ENCODE results near the gene MFRP.

Gene MFRP

GRCh38 chr11:119338318-119338890 lies 8.1 kb downstream of the MFRP start:
- Histone ChIP-seq H3K27ac (no peak overlapping the region), H3K4me3 (ENCODE audit: low read depth in 1 of 2, low read length in 1 of 2) (no peak overlapping the region), H3K27me3 (peaks cover 52% of the 10 kb centered on the region), H3K9me3 (no peaks in the 10 kb centered on the region), H3K4me1 (ENCODE audit: control insufficient read depth in 1 of 2, insufficient read depth in 1 of 2, low read depth in 1 of 2, low read length in 1 of 2) (peaks cover 31 to 40% of the 10 kb centered on the region in 2 experiments), H3K36me3 (no peaks in the 10 kb centered on the region)
- peak; percentile 82 for TF ChIP-seq CTCF (IDR thresholded peaks at IDR 0.05)

- no peak overlapping the region for H3K4me3 ChIP-seq (ENCODE audit: low read depth in 1 of 2, low read length in 1 of 2)
- H3K9me3 ChIP-seq: no peaks in the 10 kb centered on the region
- peaks cover 38 to 44% of the 10 kb centered on the region in 2 experiments for H3K4me1 ChIP-seq (ENCODE audit: control insufficient read depth in 1 of 2, insufficient read depth in 1 of 2, low read depth in 1 of 2, low read length in 1 of 2)
- no peak for TF ChIP-seq CTCF (IDR thresholded peaks at IDR 0.05)
- peaks cover 45% of the 10 kb centered on the region for H3K27me3 ChIP-seq
- H3K27ac ChIP-seq: no peak overlapping the region
- H3K36me3 ChIP-seq: no peaks in the 10 kb centered on the region
These were observed 8.8 kb downstream of the MFRP start for GRCh38 chr11:119337581-119338317.

- no peak overlapping the region for H3K27ac ChIP-seq
- H3K27me3 ChIP-seq: peaks cover 37% of the 10 kb centered on the region
- no peak for TF ChIP-seq CTCF (IDR thresholded peaks at IDR 0.05)
- H3K9me3 ChIP-seq: no peaks in the 10 kb centered on the region
- no peaks in the 10 kb centered on the region for H3K36me3 ChIP-seq
- peaks cover 39 to 44% of the 10 kb centered on the region in 2 experiments for H3K4me1 ChIP-seq (ENCODE audit: control insufficient read depth in 1 of 2, insufficient read depth in 1 of 2, low read depth in 1 of 2, low read length in 1 of 2)
- no peak overlapping the region for H3K4me3 ChIP-seq (ENCODE audit: low read depth in 1 of 2, low read length in 1 of 2)
These were observed 9.6 kb downstream of the MFRP start for GRCh38 chr11:119336744-119337469.

GRCh38 chr11:119335655-119336543 lies 10.6 kb downstream of the MFRP start:
- H3K4me1 ChIP-seq (ENCODE audit: control insufficient read depth in 1 of 2, insufficient read depth in 1 of 2, low read depth in 1 of 2, low read length in 1 of 2): peaks cover 35 to 40% of the 10 kb centered on the region in 2 experiments
- peak overlapping the region in 1 of 2 experiments; percentile 87 for H3K4me3 ChIP-seq (ENCODE audit: low read depth in 1 of 2, low read length in 1 of 2)
- no peak overlapping the region for H3K27ac ChIP-seq
- no peaks in the 10 kb centered on the region for H3K9me3 ChIP-seq
- no peak for TF ChIP-seq CTCF (IDR thresholded peaks at IDR 0.05)
- H3K27me3 ChIP-seq: peaks cover 26% of the 10 kb centered on the region
- H3K36me3 ChIP-seq: no peaks in the 10 kb centered on the region

- H3K27me3 ChIP-seq: peaks cover 19% of the 10 kb centered on the region
- peak overlapping the region; percentile 87 to 96 for H3K4me3 ChIP-seq (ENCODE audit: low read depth in 1 of 2, low read length in 1 of 2)
- no peaks in the 10 kb centered on the region for H3K36me3 ChIP-seq
- no peak for TF ChIP-seq CTCF (IDR thresholded peaks at IDR 0.05)
- H3K4me1 ChIP-seq (ENCODE audit: control insufficient read depth in 1 of 2, insufficient read depth in 1 of 2, low read depth in 1 of 2, low read length in 1 of 2): peaks cover 33 to 35% of the 10 kb centered on the region in 2 experiments
- H3K27ac ChIP-seq: peak overlapping the region; percentile 66
- no peaks in the 10 kb centered on the region for H3K9me3 ChIP-seq
These were observed 11.3 kb downstream of the MFRP start for GRCh38 chr11:119335091-119335654.

All from neutrophil (primary cell).